HEK293 (cell line): ENCODE measurements around the gene ZNF616.

Experiments
- CTCF ChIP-seq: fragments of 450-650 bp; formaldehyde crosslinking; IDR thresholded peaks from 2 replicates; pipeline ENCODE4 v1.5.1; 2016; ENCODE audit warnings: missing biosample characterization, missing genetic modification characterization
- ZNF514 ChIP-seq: fragments of 450-650 bp; formaldehyde crosslinking; IDR thresholded peaks from 2 replicates; pipeline ENCODE4 v1.5.1; 2016; ENCODE audit warnings: missing biosample characterization, missing genetic modification characterization
- ZNF561 ChIP-seq: fragments of 450-650 bp; IDR thresholded peaks from 2 replicates; pipeline ENCODE4 v1.5.1; 2018; ENCODE audit warnings: missing biosample characterization, missing genetic modification characterization, borderline replicate concordance
- ZNF596 ChIP-seq: fragments of 450-650 bp; IDR thresholded peaks from 2 replicates; pipeline ENCODE4 v1.5.0; 2018; ENCODE audit warnings: missing biosample characterization, mild to moderate bottlenecking, missing genetic modification characterization, moderate library complexity
- ZNF677 ChIP-seq: fragments of 450-650 bp; IDR thresholded peaks from 2 replicates; pipeline ENCODE4 v1.5.0; 2018; ENCODE audit warnings: missing biosample characterization, mild to moderate bottlenecking, missing genetic modification characterization, moderate library complexity
- TF ChIP-seq, protein P1 (sequence below): fragments of 450-650 bp; formaldehyde crosslinking; IDR thresholded peaks from 2 replicates; pipeline ENCODE4 v1.5.1; 2016; ENCODE audit warnings: missing biosample characterization, missing genetic modification characterization

- TF ChIP-seq ZNF561 (tag by site-specific recombination) = no peak
- TF ChIP-seq, protein P1, sequence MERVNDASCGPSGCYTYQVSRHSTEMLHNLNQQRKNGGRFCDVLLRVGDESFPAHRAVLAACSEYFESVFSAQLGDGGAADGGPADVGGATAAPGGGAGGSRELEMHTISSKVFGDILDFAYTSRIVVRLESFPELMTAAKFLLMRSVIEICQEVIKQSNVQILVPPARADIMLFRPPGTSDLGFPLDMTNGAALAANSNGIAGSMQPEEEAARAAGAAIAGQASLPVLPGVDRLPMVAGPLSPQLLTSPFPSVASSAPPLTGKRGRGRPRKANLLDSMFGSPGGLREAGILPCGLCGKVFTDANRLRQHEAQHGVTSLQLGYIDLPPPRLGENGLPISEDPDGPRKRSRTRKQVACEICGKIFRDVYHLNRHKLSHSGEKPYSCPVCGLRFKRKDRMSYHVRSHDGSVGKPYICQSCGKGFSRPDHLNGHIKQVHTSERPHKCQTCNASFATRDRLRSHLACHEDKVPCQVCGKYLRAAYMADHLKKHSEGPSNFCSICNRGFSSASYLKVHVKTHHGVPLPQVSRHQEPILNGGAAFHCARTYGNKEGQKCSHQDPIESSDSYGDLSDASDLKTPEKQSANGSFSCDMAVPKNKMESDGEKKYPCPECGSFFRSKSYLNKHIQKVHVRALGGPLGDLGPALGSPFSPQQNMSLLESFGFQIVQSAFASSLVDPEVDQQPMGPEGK (tag by site-specific recombination) = no peak
- no peak for TF ChIP-seq ZNF514 (tag by site-specific recombination)
- no peak for TF ChIP-seq CTCF (tag by site-specific recombination)
- no peak for TF ChIP-seq ZNF596 (tag by site-specific recombination)
- TF ChIP-seq ZNF677 (tag by site-specific recombination) = no peak
These were observed 30.6 kb upstream of the ZNF616 start for GRCh38 chr19:52170304-52170703.
